SK-N-SH (cell line): ENCODE data around the gene UBR3. TPM values are rescaled to one million over a fixed set of nuclear protein-coding genes. Genes with fewer than 3 reads are reported as not detected.

ENCODE experiments used
- CTCF ChIA-PET: fragments of 300-600, 350-600 bp; formaldehyde crosslinking; extraction: SDS; loops from one replicate; lab custom pipeline; 2021; lab: Yijun Ruan, JAX
- POLR2A ChIA-PET: fragments of 350-600 bp; sonication (Branson Sonifier 250); formaldehyde crosslinking; extraction: SDS; loops from one replicate; lab custom pipeline; 2020; ENCODE audit warnings: antibody characterized with exemption, inconsistent platforms; lab: Yijun Ruan, JAX
- DNase-seq: peaks from one replicate; pipeline ENCODE4 v3.0.0; 2012
- H2AFZ ChIP-seq: fragments of 200-600 bp; sonication (generic); 2 replicates; pipeline ENCODE4 v1.8.1; 2016; ENCODE audit warnings: antibody characterized with exemption, mild to moderate bottlenecking, low read depth
- H3F3A ChIP-seq: fragments of 200-600 bp; sonication (generic); replicated peaks from 2 replicates; pipeline ENCODE3; 2016; ENCODE audit warnings: antibody characterized with exemption, mild to moderate bottlenecking; ENCODE audit not compliant: insufficient read depth
- H3K27ac ChIP-seq, 2 experiments: fragments of 200-500 bp in 1 of 2; fragments of 200-600 bp in 1 of 2; sonication (Bioruptor generic) in 1 of 2; sonication (generic), shearing (Covaris generic) in 1 of 2; 2 replicates each; pipeline versions ENCODE4 v1.5.1 to v1.6.1; 2014 to 2016; ENCODE audit warnings: low read depth in 2 of 2, inconsistent platforms in 1 of 2, low read length in 1 of 2, mild to moderate bottlenecking in 1 of 2, mixed read lengths in 1 of 2
- H3K27me3 ChIP-seq: fragments of 200-600 bp; sonication (generic), shearing (Covaris generic); 2 replicates; pipeline ENCODE4 v1.6.1; 2016; ENCODE audit warnings: mixed run types; ENCODE audit not compliant: insufficient read depth
- H3K36me3 ChIP-seq, 2 experiments: fragments of 200-500 bp in 1 of 2; fragments of 200-600 bp in 1 of 2; sonication (Bioruptor generic) in 1 of 2; sonication (generic) in 1 of 2; replicated peaks in 1 of 2; 2 replicates each; pipeline versions ENCODE3 to v1.5.1; 2014 to 2016; ENCODE audit warnings: low read length in 1 of 2, mild to moderate bottlenecking in 1 of 2; ENCODE audit not compliant: insufficient read depth in 2 of 2, control insufficient read depth in 1 of 2
- H3K4me1 ChIP-seq, 2 experiments: fragments of 200-500 bp in 1 of 2; fragments of 200-600 bp in 1 of 2; sonication (Bioruptor generic) in 1 of 2; sonication (generic), shearing (Covaris generic) in 1 of 2; 2 replicates each; pipeline versions ENCODE4 v1.5.1 to v1.6.1; 2014 to 2016; ENCODE audit warnings: low read depth in 1 of 2, low read length in 1 of 2, mixed run types in 1 of 2; ENCODE audit not compliant: insufficient read depth in 2 of 2, control insufficient read depth in 1 of 2
- H3K4me2 ChIP-seq: fragments of 200-600 bp; sonication (generic), shearing (Covaris generic); 2 replicates; pipeline ENCODE4 v1.6.1; 2017; ENCODE audit warnings: mixed run types
- H3K4me3 ChIP-seq, 2 experiments: fragments of 200-500 bp in 1 of 2; fragments of 200-600 bp in 1 of 2; sonication (Bioruptor generic) in 1 of 2; sonication (generic), shearing (Covaris generic) in 1 of 2; 2 replicates each; pipeline versions ENCODE4 v1.5.1 to v1.8.1; 2014 to 2016; ENCODE audit warnings: low read depth in 2 of 2, inconsistent platforms in 1 of 2, low read length in 1 of 2, mild to moderate bottlenecking in 1 of 2, mixed read lengths in 1 of 2, moderate library complexity in 1 of 2
- H3K79me2 ChIP-seq: fragments of 200-600 bp; sonication (generic); 2 replicates; pipeline ENCODE4 v1.8.1; 2017; ENCODE audit warnings: mild to moderate bottlenecking; ENCODE audit not compliant: insufficient read depth
- H3K9ac ChIP-seq: fragments of 200-600 bp; sonication (generic); 2 replicates; pipeline ENCODE4 v1.6.1; 2017; ENCODE audit warnings: mixed run types
- H3K9me2 ChIP-seq: fragments of 200-600 bp; sonication (generic); 2 replicates; pipeline ENCODE4 v1.6.1; 2017; ENCODE audit warnings: mixed run types
- H3K9me3 ChIP-seq: fragments of 200-600 bp; sonication (generic); 2 replicates; pipeline ENCODE4 v1.6.1; 2017; ENCODE audit warnings: mixed run types, mild to moderate bottlenecking, moderate library complexity
- H4K20me1 ChIP-seq: fragments of 200-600 bp; sonication (generic); 2 replicates; pipeline ENCODE4 v1.6.1; 2017; ENCODE audit warnings: mild to moderate bottlenecking, mixed run types; ENCODE audit not compliant: insufficient read depth
- CHD2 ChIP-seq: fragments of 150-350 bp; IDR thresholded peaks from 2 replicates; pipeline ENCODE4 v1.6.1; 2018; ENCODE audit warnings: low read length; ENCODE audit not compliant: partially characterized antibody
- CTCF ChIP-seq: fragments of 200-600 bp; sonication (generic); IDR thresholded peaks from 2 replicates; pipeline ENCODE4 v1.6.1; 2017; ENCODE audit warnings: antibody characterized with exemption, mild to moderate bottlenecking, moderate library complexity
- ELF1 ChIP-seq: IDR thresholded peaks from 2 replicates; pipeline ENCODE4 v1.4.0; 2012
- EZH2phosphoT487 ChIP-seq: fragments of 200-600 bp; sonication (generic); IDR thresholded peaks from 2 replicates; pipeline ENCODE4 v1.6.1; 2017; ENCODE audit warnings: low read depth, mixed run types, mild to moderate bottlenecking, antibody characterized with exemption, moderate library complexity, borderline replicate concordance
- FOSL2 ChIP-seq: IDR thresholded peaks from 2 replicates; pipeline ENCODE4 v1.4.0; 2012; ENCODE audit warnings: low read depth, mild to moderate bottlenecking, moderate library complexity, borderline replicate concordance
- FOXJ3 ChIP-seq: sonication (generic); formaldehyde crosslinking; IDR thresholded peaks from 2 replicates; pipeline ENCODE4 v1.5.1; 2020; ENCODE audit warnings: mild to moderate bottlenecking, missing genetic modification reagents
- MXI1 ChIP-seq: IDR thresholded peaks from 2 replicates; pipeline ENCODE4 v1.6.1; 2012; ENCODE audit warnings: mild to moderate bottlenecking, low read depth, low read length, improper control_type of control experiment
- RAD21 ChIP-seq: IDR thresholded peaks from 2 replicates; pipeline ENCODE4 v1.6.1; 2012; ENCODE audit warnings: mild to moderate bottlenecking, low read length
- RXRA ChIP-seq: IDR thresholded peaks from 2 replicates; pipeline ENCODE4 v1.4.0; 2012; ENCODE audit warnings: low read depth, mild to moderate bottlenecking, borderline replicate concordance
- SIN3A ChIP-seq: IDR thresholded peaks from 2 replicates; pipeline ENCODE4 v1.6.1; 2012; ENCODE audit warnings: low read depth, mild to moderate bottlenecking, low read length, moderate library complexity, borderline replicate concordance
- TEAD4 ChIP-seq: IDR thresholded peaks from 2 replicates; pipeline ENCODE4 v1.4.0; 2012; ENCODE audit warnings: mild to moderate bottlenecking, borderline replicate concordance; ENCODE audit not compliant: insufficient read depth
- YY1 ChIP-seq: IDR thresholded peaks from 2 replicates; pipeline ENCODE4 v1.4.0; 2012; ENCODE audit warnings: low read depth, mild to moderate bottlenecking
- WGBS: methylation state at CpG from one replicate; pipeline ENCODE4 v1.1.6; 2017; ENCODE audit warnings: low lambda C conversion rate; 5-methylcytosine and 5-hydroxymethylcytosine counted together
- polyA plus RNA-seq, 3 experiments: library from polyadenylated mRNA; depleted of rRNA; stranded (reverse); fragments of >200 nt; gene quantifications; 2 replicates each; pipeline ENCODE4 v1.2.3, GENCODE V29; 2012
- TF ChIP-seq, protein P1 (sequence below): IDR thresholded peaks from 2 replicates; pipeline ENCODE4 v1.4.0; 2012; ENCODE audit warnings: low read depth, borderline replicate concordance
- TF ChIP-seq, protein P2 (sequence below): fragments of 150-350 bp; IDR thresholded peaks from 2 replicates; pipeline ENCODE4 v1.6.1; 2016; ENCODE audit warnings: mild to moderate bottlenecking, low read depth, low read length

Gene UBR3
- polyA plus RNA-seq, 1 of the 3 experiments (the other 2 are of a cell fraction): 5.2 TPM

- Histone ChIP-seq H4K20me1 (no peaks in the 10 kb centered on the region), H3K4me3 (no peak overlapping the region), H3K4me2 (no peak overlapping the region), H3K9ac (no peak overlapping the region), H3K79me2 (no peaks in the 10 kb centered on the region), H3K36me3 (peaks cover 11 to 26% of the 10 kb centered on the region in 2 experiments)
- WGBS: 91% methylated on average over 3 of the region's 3 CpGs
- CTCF ChIA-PET: no interaction called here
- TF ChIP-seq RXRA: no peak
- no peak for TF ChIP-seq FOXJ3 (CRISPR knock-in tag)
- TF ChIP-seq TEAD4: no peak
- no peak for TF ChIP-seq EZH2phosphoT487
- TF ChIP-seq YY1: no peak
- no peak for TF ChIP-seq CTCF
- no peak for TF ChIP-seq ELF1
- TF ChIP-seq SIN3A: no peak
- TF ChIP-seq, all 33 proteins: peak for 0
- Histone ChIP-seq H3K9me2 (no peaks in the 10 kb centered on the region), H3K9me3 (no peaks in the 10 kb centered on the region), H3K27ac (no peak overlapping the region), H3K4me1 (no peaks in the 10 kb centered on the region; a peak in 1 of 4 replicates), H3F3A (no peaks in the 10 kb centered on the region), H2AFZ (no peak overlapping the region), H3K27me3 (no peaks in the 10 kb centered on the region)
- POLR2A ChIA-PET: no interaction called here
- DNase-seq: no peak
Observed at GRCh38 chr2:169900686-169901085, 73.4 kb downstream of the UBR3 start.

DNA sequence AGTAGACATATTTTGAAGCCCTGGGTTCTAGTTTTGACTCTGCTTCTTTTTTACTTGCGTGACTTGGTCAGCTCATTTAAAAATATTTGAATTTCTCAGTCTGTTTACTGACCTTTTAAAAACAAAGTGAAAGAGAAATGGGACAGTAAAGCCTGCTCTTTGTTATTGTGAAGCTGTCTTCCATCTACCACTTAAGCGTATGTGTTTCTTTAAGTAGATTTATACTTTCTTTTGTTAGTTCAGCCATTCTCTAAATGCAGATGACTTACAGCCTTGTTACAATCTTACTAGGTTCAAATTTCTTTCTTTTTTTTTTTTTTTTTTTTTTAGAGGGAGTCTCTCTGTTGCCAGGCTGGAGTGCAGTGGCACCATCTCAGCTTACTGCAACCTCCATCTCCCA lies 79.5 kb downstream of the UBR3 start:
- H3K79me2 ChIP-seq: no peaks in the 10 kb centered on the region
- no peak overlapping the region for H3K27ac ChIP-seq
- H3K4me3 ChIP-seq: no peak overlapping the region
- H4K20me1 ChIP-seq: no peaks in the 10 kb centered on the region
- no peak for DNase-seq
- H3K9me3 ChIP-seq: no peaks in the 10 kb centered on the region
- WGBS: 92% methylated on average over 2 of the region's 2 CpGs
- H3K9ac ChIP-seq: no peak overlapping the region
- peaks cover 10 to 44% of the 10 kb centered on the region in 2 experiments for H3K36me3 ChIP-seq
- CTCF ChIA-PET: interaction anchor here (1.2 kb wide), 1 partner anchor 82 kb away, joined by 3 read pairs; the partner anchor contains the start of gene METTL5
- peaks cover 0 to 6% of the 10 kb centered on the region in 2 experiments; a peak in 2 of 4 replicates for H3K4me1 ChIP-seq
- peaks cover 3% of the 10 kb centered on the region for H3F3A ChIP-seq
- no peak overlapping the region for H3K4me2 ChIP-seq
- H3K27me3 ChIP-seq: no peaks in the 10 kb centered on the region
- TF ChIP-seq, protein P1, sequence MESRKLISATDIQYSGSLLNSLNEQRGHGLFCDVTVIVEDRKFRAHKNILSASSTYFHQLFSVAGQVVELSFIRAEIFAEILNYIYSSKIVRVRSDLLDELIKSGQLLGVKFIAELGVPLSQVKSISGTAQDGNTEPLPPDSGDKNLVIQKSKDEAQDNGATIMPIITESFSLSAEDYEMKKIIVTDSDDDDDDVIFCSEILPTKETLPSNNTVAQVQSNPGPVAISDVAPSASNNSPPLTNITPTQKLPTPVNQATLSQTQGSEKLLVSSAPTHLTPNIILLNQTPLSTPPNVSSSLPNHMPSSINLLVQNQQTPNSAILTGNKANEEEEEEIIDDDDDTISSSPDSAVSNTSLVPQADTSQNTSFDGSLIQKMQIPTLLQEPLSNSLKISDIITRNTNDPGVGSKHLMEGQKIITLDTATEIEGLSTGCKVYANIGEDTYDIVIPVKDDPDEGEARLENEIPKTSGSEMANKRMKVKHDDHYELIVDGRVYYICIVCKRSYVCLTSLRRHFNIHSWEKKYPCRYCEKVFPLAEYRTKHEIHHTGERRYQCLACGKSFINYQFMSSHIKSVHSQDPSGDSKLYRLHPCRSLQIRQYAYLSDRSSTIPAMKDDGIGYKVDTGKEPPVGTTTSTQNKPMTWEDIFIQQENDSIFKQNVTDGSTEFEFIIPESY: no peak
- no peak for TF ChIP-seq SIN3A
- no peak for TF ChIP-seq MXI1
- TF ChIP-seq FOSL2: no peak
- TF ChIP-seq, protein P2, sequence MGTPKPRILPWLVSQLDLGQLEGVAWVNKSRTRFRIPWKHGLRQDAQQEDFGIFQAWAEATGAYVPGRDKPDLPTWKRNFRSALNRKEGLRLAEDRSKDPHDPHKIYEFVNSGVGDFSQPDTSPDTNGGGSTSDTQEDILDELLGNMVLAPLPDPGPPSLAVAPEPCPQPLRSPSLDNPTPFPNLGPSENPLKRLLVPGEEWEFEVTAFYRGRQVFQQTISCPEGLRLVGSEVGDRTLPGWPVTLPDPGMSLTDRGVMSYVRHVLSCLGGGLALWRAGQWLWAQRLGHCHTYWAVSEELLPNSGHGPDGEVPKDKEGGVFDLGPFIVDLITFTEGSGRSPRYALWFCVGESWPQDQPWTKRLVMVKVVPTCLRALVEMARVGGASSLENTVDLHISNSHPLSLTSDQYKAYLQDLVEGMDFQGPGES: no peak
- no peak for TF ChIP-seq RAD21
- TF ChIP-seq CHD2: no peak
- no peak for TF ChIP-seq CTCF
- H2AFZ ChIP-seq: no peak overlapping the region
- H3K9me2 ChIP-seq: no peaks in the 10 kb centered on the region
- POLR2A ChIA-PET: no interaction called here
